ENCODE data around the gene BHLHE40.

GRCh38 chr3:4936982-4937614 lies 42.1 kb upstream of the BHLHE40 start:
- TF ChIP-seq CTCF (IDR thresholded peaks at IDR 0.05; ENCODE audit: poor library complexity, severe bottlenecking) (no peak), EZH2 (IDR thresholded peaks at IDR 0.05; ENCODE audit: borderline replicate concordance, insufficient read depth, low read length, poor library complexity, severe bottlenecking) (no peak), TAF1 (IDR thresholded peaks at IDR 0.05; ENCODE audit: low read depth) (no peak), REST (IDR thresholded peaks at IDR 0.05; ENCODE audit: borderline replicate concordance) (no peak), RAD21 (conservative IDR thresholded peaks at IDR 0.05) (no peak), POLR2AphosphoS5 (IDR thresholded peaks at IDR 0.05) (no peak)

Measured in neural cell (in vitro differentiated cells).